Stimulated activated CD4-positive, alpha-beta T cell treated with anti-CD3 and anti-CD28 coated beads, Interleukin-12 subunit alpha, Interleukin-12 subunit beta, amount 100 ng/mL, for 24 hours (primary cell): ENCODE results near the gene MAP2K5.

Source experiments
- DNase-seq, 2 experiments: peaks; one replicate each; pipeline ENCODE4 v3.0.0-alpha.2; 2020; ENCODE audit warnings: low read depth in 2 of 2

The MAP2K5 gene

GRCh38 chr15:67559576-67559975, 17.1 kb downstream of the MAP2K5 start:
- DNase-seq = no peak

- DNase-seq = no peak
Observed at GRCh38 chr15:67560320-67560719, 17.8 kb downstream of the MAP2K5 start.

DNA sequence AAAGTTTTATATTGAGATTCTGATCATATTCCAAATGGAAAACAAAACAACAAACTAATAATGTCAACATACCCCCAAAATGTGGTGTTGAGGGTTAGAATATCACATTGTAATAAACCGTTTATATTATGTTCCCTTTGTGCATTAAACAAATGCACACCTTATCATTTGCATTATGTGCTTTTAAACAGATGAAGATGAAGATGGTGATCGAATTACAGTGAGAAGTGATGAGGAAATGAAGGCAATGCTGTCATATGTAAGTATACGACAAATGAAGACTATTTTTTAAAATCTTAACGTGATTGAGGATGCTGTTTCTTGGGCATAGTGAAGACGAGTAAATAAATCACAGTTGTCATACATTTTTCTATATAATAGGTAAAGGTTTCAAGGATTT, 20.6 kb downstream of the MAP2K5 start:
- no peak for DNase-seq

- DNase-seq = no peak
Observed at GRCh38 chr15:67564021-67564967, 21.8 kb downstream of the MAP2K5 start.

- no peak for DNase-seq
Observed at GRCh38 chr15:67564968-67565345, 22.5 kb downstream of the MAP2K5 start.

DNA sequence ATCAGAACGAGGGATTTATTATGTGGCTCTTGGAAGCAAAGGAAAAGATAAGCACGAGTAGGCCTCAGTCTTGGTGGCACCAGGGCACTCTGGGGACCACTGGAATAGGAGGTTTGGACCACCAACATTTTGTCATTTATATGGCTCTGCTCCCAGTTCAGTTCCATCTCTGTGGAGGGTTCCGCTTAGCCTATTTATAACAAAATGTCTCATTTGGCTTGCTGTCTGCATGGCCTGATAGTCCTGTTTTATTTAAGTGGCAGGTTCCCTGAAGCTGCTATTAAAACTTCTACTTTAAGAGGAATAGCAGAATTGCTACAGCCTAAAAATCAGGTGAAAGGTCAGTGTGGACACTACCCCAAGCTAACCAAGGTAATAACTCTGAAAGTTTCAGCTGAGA, 27.2 kb downstream of the MAP2K5 start:
- DNase-seq = no peak

GRCh38 chr15:67570875-67571647, 28.6 kb downstream of the MAP2K5 start:
- DNase-seq = no peak

- no peak for DNase-seq
Observed at GRCh38 chr15:67571648-67572415, 29.3 kb downstream of the MAP2K5 start.

DNA sequence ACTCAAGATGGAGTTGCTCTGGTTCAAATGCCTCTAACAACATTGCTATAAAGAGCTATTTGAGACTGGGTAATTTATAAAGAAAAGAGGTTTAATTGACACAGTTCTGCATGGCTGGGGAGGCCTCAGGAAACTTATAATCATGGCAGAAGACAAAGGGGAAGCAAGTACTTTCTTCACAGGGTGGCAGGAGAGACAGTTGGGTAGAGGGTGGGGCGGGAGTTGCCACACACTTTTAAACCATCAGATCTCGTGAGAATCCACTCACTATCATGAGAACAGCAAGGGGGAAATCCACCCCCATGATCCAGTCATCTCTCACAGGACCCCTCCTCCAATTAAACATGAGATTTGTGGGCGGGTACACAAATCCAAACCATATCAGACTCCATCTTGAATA, 30.7 kb downstream of the MAP2K5 start:
- DNase-seq = no peak

GRCh38 chr15:67575039-67575502, 32.6 kb downstream of the MAP2K5 start:
- DNase-seq = no peak

DNA sequence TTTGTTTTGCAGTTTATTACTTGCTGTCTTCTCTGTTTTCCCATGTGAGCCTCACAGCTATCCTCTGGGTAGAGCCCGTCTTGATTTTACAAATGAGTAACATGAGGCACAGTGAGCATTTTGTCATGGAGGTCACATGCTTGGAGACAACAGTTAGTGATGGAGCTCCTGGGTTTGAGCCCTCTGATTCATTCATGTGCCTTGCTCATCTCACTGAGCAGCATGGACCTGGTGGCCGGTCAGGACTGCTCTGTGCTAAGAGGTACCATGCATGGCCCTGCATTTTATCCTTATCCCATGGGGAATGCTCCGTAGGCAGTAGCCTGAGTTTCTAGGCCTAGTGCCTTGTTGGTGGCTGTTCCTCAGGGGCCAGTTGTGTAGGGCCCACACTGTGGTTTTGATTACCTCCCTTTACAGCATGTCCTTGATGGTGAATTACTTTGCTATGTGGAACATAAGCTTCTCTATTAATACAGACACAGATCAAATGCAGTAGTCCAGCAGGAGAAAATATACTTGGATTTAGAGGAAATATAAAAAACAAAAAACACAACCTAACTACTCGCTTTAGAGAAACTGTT, 35.6 kb downstream of the MAP2K5 start:
- DNase-seq = no peak

GRCh38 chr15:67579164-67579563, 36.7 kb downstream of the MAP2K5 start:
- DNase-seq = no peak

DNA sequence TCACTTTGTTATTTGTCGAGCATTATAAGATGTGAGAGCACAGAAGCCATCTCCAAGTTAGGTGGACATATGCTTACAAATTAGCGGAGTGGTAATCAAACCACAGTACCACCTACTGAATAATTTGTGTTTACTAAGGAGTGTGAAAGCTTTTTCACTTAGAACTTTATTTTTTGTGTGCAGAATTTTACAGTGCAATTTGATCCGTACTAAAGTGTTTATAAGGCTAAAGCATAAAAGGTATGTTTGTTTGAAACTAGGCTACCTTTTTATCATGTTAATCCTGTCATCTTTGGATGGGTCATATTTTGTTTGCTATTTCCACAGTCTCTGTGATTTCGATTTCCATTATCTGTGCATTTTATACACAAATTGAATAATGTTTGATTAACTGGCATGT, 37.5 kb downstream of the MAP2K5 start:
- no peak for DNase-seq

DNA sequence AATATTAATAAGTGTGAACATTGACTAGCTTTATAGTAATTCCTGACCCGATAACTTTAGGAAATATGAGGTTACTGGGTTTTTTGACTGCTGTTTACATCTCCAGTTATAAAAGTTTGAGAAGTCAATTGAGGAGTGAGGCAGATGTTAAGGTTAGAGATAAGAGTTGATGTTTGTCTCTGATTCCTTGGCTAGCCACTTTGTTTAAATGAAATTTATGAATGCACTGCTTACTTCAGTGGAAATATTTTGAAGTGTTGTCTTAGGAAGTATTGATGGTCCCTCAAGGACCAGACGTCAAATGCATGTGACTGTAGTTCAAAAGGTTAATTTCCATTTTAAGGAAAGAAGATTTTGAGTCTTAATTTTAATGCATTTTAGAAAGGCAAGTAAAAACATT, 41.7 kb downstream of the MAP2K5 start:
- no peak for DNase-seq

DNA sequence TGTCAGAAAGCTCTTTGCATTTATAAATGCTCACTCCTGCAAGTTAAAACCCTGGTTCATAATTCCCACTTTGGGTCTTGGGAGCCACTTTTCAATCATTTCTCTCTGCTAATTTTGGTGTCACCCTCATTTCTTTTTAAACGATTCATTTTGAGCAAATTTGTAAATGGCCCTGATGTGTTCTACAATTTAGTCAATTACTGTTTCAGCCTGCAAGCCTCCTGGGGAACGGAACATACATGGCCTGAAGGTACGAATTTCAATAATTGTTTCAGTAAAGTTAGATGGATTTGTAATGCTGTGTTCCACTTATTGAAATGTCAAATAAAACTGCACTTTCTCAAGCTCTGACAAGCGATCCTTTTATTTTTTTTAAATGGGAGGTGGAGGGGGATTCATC, 43.2 kb downstream of the MAP2K5 start:
- no peak for DNase-seq

- DNase-seq = no peak
Observed at GRCh38 chr15:67587331-67587730, 44.8 kb downstream of the MAP2K5 start.

DNA sequence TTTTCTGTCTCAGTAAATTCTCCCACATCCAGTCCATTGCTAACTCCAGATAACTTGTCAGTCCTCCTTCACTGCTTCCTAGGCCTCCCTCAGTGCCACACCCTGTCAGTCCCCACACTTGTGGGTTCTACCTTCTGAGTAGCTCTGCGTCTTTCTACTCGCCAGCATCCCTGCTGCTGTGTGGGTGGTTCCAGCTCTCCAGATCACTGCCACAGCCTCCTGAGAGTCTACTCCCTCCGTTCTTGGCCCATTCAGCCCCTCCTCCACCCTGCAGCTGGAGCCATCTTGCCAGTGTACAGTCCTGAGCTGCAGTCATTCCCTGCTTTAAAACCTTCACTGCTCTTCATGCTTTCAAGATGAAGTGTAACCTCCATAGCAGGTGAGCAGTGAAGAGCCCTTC, 45.3 kb downstream of the MAP2K5 start:
- no peak for DNase-seq

DNA sequence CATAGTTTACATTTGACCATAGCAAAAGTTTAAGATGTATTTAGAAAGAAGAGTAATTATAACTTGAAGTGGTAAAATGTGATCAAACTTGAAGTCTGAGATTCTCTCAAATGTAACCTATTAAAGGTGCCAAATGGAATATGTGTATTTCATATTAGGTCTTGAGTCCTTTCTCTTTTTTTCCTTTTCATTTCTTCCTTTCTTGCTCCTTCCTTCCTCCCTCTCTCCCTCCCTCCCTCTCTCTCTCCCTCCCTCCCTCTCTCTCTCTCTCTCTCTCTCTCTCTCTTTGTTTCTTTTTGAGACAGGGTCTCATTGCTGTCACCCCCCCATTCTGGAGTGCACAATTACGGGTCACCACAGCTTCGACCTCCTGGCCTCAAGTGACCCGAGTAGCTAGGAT, 47.7 kb downstream of the MAP2K5 start:
- DNase-seq = no peak

DNA sequence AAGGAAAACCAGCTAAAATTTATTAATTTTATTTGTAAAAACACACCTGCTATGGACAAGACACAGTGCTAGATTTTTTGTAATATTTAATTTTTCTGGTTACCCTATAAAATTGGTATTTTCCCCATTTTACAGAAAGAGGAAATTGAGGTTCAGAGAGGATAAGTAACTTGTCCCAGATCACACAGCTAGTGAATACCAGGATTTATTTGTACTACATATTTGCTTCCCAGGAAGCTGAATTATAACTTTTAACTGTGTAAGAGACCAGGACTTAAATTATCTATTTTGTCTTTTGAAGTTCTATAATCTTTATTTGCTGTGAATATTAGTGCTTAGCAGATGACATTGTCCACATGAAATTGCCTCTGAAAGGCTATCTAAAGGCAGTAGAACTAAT, 49.7 kb downstream of the MAP2K5 start:
- DNase-seq = no peak

GRCh38 chr15:67593562-67593961, 51.1 kb downstream of the MAP2K5 start:
- DNase-seq = no peak

GRCh38 chr15:67594770-67595169, 52.3 kb downstream of the MAP2K5 start:
- DNase-seq = no peak

DNA sequence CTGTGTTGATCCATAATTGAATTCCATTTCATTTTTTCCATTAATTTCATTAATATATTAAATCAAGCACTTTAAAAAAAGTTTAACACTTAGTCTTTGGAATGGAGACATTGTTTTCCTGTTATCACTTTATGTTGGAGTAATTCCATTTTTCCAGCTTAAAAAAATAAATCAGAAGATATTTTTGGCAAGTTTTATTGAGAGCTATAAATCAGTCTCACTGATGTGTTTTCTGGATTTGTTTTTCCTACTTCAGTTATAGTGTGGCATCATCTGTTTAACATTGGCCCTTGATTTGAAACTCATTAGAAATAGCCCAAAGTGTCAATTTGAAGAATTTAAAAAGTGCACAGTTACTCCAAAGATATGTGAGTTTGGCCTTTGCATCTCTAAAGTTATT, 53.1 kb downstream of the MAP2K5 start:
- DNase-seq = no peak
